SIG-M5 (cell line): ENCODE measurements around the gene PAGR1.

Source experiments
- DNase-seq: peaks from one replicate; lab custom pipeline; 2025; lab: John Stamatoyannopoulos, UW

PAGR1 gene

GRCh38 chr16:29837841-29838240 is 21.9 kb downstream of the PAGR1 start:
- DNase-seq, result no peak

- DNase-seq, result no peak
These were observed 23.9 kb downstream of the PAGR1 start for GRCh38 chr16:29839822-29840221.

GRCh38 chr16:29840240-29840639 is 24.3 kb downstream of the PAGR1 start:
- no peak for DNase-seq

- DNase-seq, result no peak
These were observed 25.7 kb downstream of the PAGR1 start for GRCh38 chr16:29841631-29842030.

- DNase-seq, result no peak
These were observed 26.9 kb downstream of the PAGR1 start for GRCh38 chr16:29842732-29843346.

- no peak for DNase-seq
These were observed 28.0 kb downstream of the PAGR1 start for GRCh38 chr16:29843931-29844330.

GRCh38 chr16:29844575-29845331 is 28.8 kb downstream of the PAGR1 start:
- no peak for DNase-seq

- no peak for DNase-seq
These were observed 29.7 kb downstream of the PAGR1 start for GRCh38 chr16:29845656-29846055.

- no peak for DNase-seq
These were observed 32.7 kb downstream of the PAGR1 start for GRCh38 chr16:29848420-29849297.

GRCh38 chr16:29849505-29849904 is 33.6 kb downstream of the PAGR1 start:
- no peak for DNase-seq

- DNase-seq, result no peak
These were observed 35.0 kb downstream of the PAGR1 start for GRCh38 chr16:29850998-29851397.

GRCh38 chr16:29852654-29853053 is 36.7 kb downstream of the PAGR1 start:
- DNase-seq, result no peak

GRCh38 chr16:29854520-29855100 is 38.7 kb downstream of the PAGR1 start:
- DNase-seq, result no peak

- no peak for DNase-seq
These were observed 41.3 kb downstream of the PAGR1 start for GRCh38 chr16:29857133-29857760.

- DNase-seq, result no peak
These were observed 42.3 kb downstream of the PAGR1 start for GRCh38 chr16:29858149-29858849.

GRCh38 chr16:29858974-29859373 is 43.0 kb downstream of the PAGR1 start:
- no peak for DNase-seq

GRCh38 chr16:29860218-29860617 is 44.3 kb downstream of the PAGR1 start:
- DNase-seq, result no peak

- no peak for DNase-seq
These were observed 46.5 kb downstream of the PAGR1 start for GRCh38 chr16:29862383-29862883.

- peak; percentile 67 for DNase-seq
These were observed 47.1 kb downstream of the PAGR1 start, which contains the start of gene CDIPT for GRCh38 chr16:29862884-29863668. TSS of gene CDIPT (minus strand) at chr16:29863226. CDS start at chr16:29862857, 369 bp downstream.

GRCh38 chr16:29863669-29863984 is 47.7 kb downstream of the PAGR1 start:
- DNase-seq, result no peak
